Nephron progenitor cell (in vitro differentiated cells): ENCODE results near the gene CFAP65.
A peak's percentile ranks its signal among the peaks of the same experiment; 100 is the strongest.

Source experiments
- DNase-seq: peaks from one replicate; pipeline ENCODE4 v3.0.0; 2021
- H3K27ac Mint-ChIP-seq: 2 replicates; pipeline ENCODE4 v1.8.0; 2021; ENCODE audit warnings: mild to moderate bottlenecking, moderate library complexity, mixed read lengths
- H3K27me3 Mint-ChIP-seq: 2 replicates; pipeline ENCODE4 v1.8.0; 2021; ENCODE audit warnings: mild to moderate bottlenecking, low read depth, mixed read lengths; ENCODE audit not compliant: poor library complexity
- H3K36me3 Mint-ChIP-seq: 2 replicates; pipeline ENCODE4 v1.8.0; 2021; ENCODE audit warnings: low read depth, mixed read lengths
- H3K4me1 Mint-ChIP-seq: 2 replicates; pipeline ENCODE4 v1.8.0; 2021; ENCODE audit warnings: mixed read lengths
- H3K4me3 Mint-ChIP-seq: 2 replicates; pipeline ENCODE4 v1.8.0; 2021; ENCODE audit warnings: mild to moderate bottlenecking, moderate library complexity, mixed read lengths
- H3K9me3 Mint-ChIP-seq: 2 replicates; pipeline ENCODE4 v1.8.0; 2021; ENCODE audit warnings: mild to moderate bottlenecking, moderate library complexity, mixed read lengths
- CTCF ChIP-seq: fragments of 200-600 bp; sonication (generic); IDR thresholded peaks from 2 replicates; pipeline ENCODE4 v1.5.0; 2021; ENCODE audit warnings: antibody characterized with exemption

The CFAP65 gene

GRCh38 chr2:219009294-219009693 lies 32.0 kb downstream of the CFAP65 start:
- H3K27me3 Mint-ChIP-seq, result peaks cover 95% of the 10 kb centered on the region
- H3K4me1 Mint-ChIP-seq, result no peaks in the 10 kb centered on the region
- H3K27ac Mint-ChIP-seq, result no peak overlapping the region
- TF ChIP-seq CTCF, result no peak
- no peak for DNase-seq
- no peaks in the 10 kb centered on the region for H3K36me3 Mint-ChIP-seq
- no peaks in the 10 kb centered on the region for H3K9me3 Mint-ChIP-seq
- H3K4me3 Mint-ChIP-seq, result no peak overlapping the region

- peak overlapping the region; percentile 4 for H3K4me3 Mint-ChIP-seq
- no peaks in the 10 kb centered on the region for H3K36me3 Mint-ChIP-seq
- H3K27me3 Mint-ChIP-seq, result peaks cover 100% of the 10 kb centered on the region
Observed at GRCh38 chr2:219003979-219004378, 37.3 kb downstream of the CFAP65 start.

DNA sequence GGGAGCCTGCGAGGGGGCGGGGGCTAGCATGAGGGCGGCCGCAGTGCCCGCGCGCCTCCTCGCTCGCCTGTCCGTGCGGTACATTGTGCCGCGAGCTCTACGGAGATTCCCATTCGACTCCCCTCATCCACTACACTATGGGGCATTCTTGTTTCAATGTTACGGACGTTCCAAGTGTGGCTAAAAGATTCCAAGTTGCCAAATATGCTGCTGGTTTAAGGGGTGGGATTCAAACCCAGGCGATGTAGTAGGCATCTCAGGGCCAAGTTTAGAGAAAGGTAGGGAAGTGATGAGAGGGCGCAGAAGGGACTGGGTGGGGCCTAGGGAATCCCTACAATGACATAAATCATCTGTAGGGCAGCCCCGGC lies 38.1 kb downstream of the CFAP65 start:
- no peaks in the 10 kb centered on the region for H3K9me3 Mint-ChIP-seq
- no peak for TF ChIP-seq CTCF
- peaks cover 100% of the 10 kb centered on the region for H3K27me3 Mint-ChIP-seq
- no peak for DNase-seq
- H3K4me1 Mint-ChIP-seq, result peaks cover 11% of the 10 kb centered on the region
- H3K4me3 Mint-ChIP-seq, result peak overlapping the region; percentile 43
- H3K27ac Mint-ChIP-seq, result no peak overlapping the region
- no peaks in the 10 kb centered on the region for H3K36me3 Mint-ChIP-seq

More at GRCh38 chr2:219003979-219004378, 37.3 kb downstream of the CFAP65 start:
- H3K27ac Mint-ChIP-seq, result no peak overlapping the region
- DNase-seq, result no peak
- H3K9me3 Mint-ChIP-seq, result no peaks in the 10 kb centered on the region
- TF ChIP-seq CTCF, result no peak
- H3K4me1 Mint-ChIP-seq, result peaks cover 11% of the 10 kb centered on the region

DNA sequence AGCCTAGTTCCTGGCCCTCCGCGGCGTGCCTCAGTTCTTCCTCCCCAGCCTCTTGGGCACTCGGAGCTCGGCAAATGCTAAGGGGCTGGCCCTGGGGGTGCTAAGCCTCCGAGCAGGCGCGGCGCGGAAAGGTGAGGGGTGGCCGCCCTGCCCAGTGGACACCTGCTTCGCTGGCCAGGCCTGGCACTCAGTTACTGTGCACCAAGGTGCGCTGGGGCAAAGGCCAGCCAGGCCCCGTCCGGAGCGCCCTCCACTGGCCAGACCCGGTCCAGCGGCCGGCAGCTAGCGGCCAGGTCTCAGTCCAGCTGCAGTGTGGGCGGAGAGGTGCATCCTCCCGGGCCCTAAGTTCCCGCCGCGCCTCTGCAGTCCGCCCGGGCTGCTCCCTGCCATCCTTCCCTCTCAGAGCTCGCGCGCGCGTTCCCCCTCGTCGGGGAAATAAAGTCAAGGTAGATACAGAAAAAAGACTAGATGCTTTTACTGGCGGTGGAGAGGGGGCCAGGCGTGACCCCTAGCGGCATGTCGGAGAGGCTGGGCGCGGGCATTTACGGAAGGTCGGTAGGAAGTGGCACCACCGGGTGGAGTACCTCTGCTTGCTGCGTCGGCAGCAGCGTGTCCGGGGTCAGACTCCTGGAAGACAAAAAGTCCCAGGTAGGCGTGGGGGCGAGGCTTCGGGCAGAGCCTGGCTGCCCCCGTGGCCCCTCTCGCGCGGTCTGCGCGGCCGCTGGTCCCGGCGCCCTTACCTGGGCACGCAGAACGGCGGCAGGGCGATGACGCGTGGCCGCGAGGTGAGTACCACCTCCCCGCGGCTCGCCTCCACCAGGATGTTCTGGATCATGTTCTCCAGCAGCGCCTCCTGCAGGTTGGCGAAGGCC lies 38.7 kb downstream of the CFAP65 start:
- Mint-ChIP-seq H3K27ac (no peak overlapping the region), H3K9me3 (no peaks in the 10 kb centered on the region), H3K27me3 (peaks cover 100% of the 10 kb centered on the region), H3K36me3 (no peaks in the 10 kb centered on the region), H3K4me1 (peaks cover 11% of the 10 kb centered on the region), H3K4me3 (peak overlapping the region; percentile 76)
- DNase-seq, result peak; percentile 82
- peak; percentile 41 for TF ChIP-seq CTCF

GRCh38 chr2:219001577-219002394 lies 39.5 kb downstream of the CFAP65 start:
- Mint-ChIP-seq H3K9me3 (no peaks in the 10 kb centered on the region), H3K4me1 (peaks cover 11% of the 10 kb centered on the region), H3K4me3 (no peak overlapping the region), H3K27me3 (peaks cover 100% of the 10 kb centered on the region), H3K36me3 (no peaks in the 10 kb centered on the region), H3K27ac (no peak overlapping the region)
- no peak for TF ChIP-seq CTCF
- peak; percentile 30 for DNase-seq
